ENCODE measurements around the gene GNAO1.

GNAO1 gene

DNA sequence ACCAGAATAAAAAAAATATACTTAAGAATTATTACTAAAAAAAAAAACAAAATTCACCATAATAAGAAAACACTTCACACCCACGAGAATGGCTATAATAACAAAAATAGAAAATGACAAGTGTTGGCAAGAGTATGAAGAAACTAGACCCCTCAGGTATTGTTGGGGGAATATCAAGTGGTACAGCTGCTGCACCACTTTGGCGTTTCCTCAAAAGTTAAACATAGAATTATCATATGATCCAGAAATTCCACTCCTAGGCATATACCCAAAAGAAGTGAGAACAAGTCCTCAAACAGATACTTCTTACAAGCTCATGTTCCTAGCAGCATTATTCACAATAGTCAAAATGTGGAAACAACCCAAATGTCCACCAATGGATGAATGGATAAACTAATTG lies 207.8 kb downstream of the GNAO1 start:
- TF ChIP-seq, protein P1, sequence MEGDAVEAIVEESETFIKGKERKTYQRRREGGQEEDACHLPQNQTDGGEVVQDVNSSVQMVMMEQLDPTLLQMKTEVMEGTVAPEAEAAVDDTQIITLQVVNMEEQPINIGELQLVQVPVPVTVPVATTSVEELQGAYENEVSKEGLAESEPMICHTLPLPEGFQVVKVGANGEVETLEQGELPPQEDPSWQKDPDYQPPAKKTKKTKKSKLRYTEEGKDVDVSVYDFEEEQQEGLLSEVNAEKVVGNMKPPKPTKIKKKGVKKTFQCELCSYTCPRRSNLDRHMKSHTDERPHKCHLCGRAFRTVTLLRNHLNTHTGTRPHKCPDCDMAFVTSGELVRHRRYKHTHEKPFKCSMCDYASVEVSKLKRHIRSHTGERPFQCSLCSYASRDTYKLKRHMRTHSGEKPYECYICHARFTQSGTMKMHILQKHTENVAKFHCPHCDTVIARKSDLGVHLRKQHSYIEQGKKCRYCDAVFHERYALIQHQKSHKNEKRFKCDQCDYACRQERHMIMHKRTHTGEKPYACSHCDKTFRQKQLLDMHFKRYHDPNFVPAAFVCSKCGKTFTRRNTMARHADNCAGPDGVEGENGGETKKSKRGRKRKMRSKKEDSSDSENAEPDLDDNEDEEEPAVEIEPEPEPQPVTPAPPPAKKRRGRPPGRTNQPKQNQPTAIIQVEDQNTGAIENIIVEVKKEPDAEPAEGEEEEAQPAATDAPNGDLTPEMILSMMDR (IDR thresholded peaks at IDR 0.05; ENCODE audit: control insufficient read depth, insufficient read depth, low read depth, low read length, missing control alignments): no peak
- DNase-seq (ENCODE audit: low read depth): no peak
- H3K4me3 ChIP-seq (ENCODE audit: control insufficient read depth, low read depth, low read length): no peak overlapping the region

DNA sequence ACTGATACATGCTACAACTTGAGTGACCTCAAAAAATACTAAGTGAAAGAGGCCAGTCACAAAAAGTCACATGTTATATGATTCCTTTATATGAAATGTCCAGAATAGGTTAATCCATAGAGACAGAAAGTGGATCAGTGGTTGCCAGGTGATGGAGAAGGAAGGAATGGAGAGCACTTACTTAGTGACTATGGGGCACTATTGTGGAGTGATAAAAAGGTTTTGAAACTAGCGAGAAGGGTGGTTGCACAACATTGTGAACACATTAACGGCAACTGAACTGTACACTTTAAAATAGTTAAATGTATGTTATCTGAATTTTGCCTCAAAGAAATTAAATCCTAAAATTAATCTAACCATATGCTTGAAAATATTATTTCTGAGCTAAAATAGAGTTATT lies 208.2 kb downstream of the GNAO1 start:
- H3K4me3 ChIP-seq (ENCODE audit: control insufficient read depth, low read depth, low read length): no peak overlapping the region
- TF ChIP-seq, protein P1 (IDR thresholded peaks at IDR 0.05; ENCODE audit: control insufficient read depth, insufficient read depth, low read depth, low read length, missing control alignments): no peak

GRCh38 chr16:56400458-56400857 lies 209.2 kb downstream of the GNAO1 start:
- DNase-seq (ENCODE audit: low read depth): no peak
- no peak overlapping the region for H3K4me3 ChIP-seq (ENCODE audit: control insufficient read depth, low read depth, low read length)
- TF ChIP-seq, protein P1 (IDR thresholded peaks at IDR 0.05; ENCODE audit: control insufficient read depth, insufficient read depth, low read depth, low read length, missing control alignments): no peak

More for the DNA sequence above, 208.2 kb downstream of the GNAO1 start:
- DNase-seq (ENCODE audit: low read depth): no peak

- H3K4me3 ChIP-seq (ENCODE audit: control insufficient read depth, low read depth, low read length): no peak overlapping the region
- TF ChIP-seq, protein P1 (IDR thresholded peaks at IDR 0.05; ENCODE audit: control insufficient read depth, insufficient read depth, low read depth, low read length, missing control alignments): peak; percentile 23
- DNase-seq (ENCODE audit: low read depth): no peak
These were observed 210.2 kb downstream of the GNAO1 start for GRCh38 chr16:56401482-56401881.

DNA sequence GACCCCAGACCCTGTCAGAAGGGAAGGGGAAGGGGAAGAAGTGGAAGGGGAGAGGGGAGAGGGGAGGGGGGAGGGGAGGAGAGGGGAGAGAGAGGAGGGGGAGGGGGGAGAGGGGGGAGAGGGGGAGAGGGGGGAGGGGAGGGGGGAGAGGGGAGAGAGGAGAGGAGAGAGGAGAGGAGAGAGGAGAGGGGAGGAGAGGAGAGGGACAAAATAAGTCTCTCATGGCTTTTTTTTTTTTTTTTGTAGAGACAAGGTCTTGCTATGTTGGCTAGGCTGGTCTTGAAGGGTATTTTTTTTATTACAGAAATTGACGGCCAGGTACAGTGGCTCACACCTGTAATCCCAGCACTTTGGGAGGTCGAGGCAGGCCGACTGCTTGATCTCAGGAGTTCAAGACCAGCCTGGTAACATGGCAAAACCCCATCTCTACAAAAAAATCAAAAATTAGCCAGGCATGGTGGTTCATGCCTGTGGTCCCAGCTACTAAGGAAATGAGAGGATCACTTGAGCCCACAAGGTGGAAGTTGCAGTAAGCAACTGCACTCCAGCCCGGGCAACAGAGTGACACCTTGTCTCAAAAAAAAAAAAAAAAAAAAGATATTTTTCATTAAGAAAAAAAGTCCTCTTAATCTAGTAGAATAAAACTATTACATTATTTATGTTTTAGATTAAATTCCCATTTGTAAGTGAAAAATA lies 214.8 kb downstream of the GNAO1 start:
- DNase-seq (ENCODE audit: low read depth): no peak

More for the DNA sequence above, 214.8 kb downstream of the GNAO1 start:
- no peak overlapping the region for H3K4me3 ChIP-seq (ENCODE audit: control insufficient read depth, low read depth, low read length)
- TF ChIP-seq, protein P1 (IDR thresholded peaks at IDR 0.05; ENCODE audit: control insufficient read depth, insufficient read depth, low read depth, low read length, missing control alignments): no peak
